ENCODE measurements around the gene HPX.

HPX gene

DNA sequence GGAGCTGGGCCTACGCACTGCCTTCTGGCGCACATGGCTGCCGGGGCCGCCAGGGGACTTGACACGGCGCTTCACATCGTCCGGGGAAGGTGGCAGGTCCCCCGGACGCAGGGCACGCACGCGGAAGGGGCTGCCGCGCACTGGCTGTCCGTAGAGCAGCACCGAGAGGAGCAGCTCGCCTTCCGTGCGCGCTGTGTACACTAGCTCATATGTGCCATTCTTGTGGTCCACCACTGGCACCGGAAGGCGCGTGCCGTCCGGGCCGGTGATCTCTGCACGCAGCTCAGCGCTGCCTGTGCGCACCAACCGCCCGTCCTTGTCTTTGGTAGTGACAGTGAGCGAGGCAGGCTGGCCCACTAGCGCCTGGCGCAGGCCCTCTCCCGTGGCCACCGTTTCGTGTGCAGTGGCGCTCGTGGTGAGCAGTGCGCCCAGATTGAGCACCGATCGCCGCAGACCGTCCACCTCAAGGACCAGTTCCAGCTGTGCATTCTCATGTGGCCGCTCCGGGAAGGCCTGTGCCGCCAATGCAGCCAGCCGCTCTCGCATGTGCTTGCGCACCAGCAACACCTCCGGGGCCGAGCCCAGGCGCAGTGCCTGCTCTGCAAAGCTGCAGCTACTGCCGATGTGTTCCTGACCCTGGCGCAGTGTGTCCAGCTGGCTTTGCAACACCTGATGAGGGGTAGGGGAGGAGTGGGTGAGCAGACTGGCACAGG lies 15.7 kb upstream of the HPX start:
- H3K9me3 ChIP-seq (replicated peaks in 1 of 11) = no peaks in the 10 kb centered on the region
- no peak for TF ChIP-seq Cebpa-rat (IDR thresholded peaks at IDR 0.05)
- peaks cover 0 to 5% (median 0%) of the 10 kb centered on the region in 11 experiments; a peak in 3 of 22 replicates for H4K20me1 ChIP-seq
- no peaks in the 10 kb centered on the region for H3K4me1 ChIP-seq
- H3K36me3 ChIP-seq = peaks cover 29 to 100% (median 56%) of the 10 kb centered on the region in 11 experiments
- no peak overlapping the region for H3K27ac ChIP-seq
- H3K4me3 ChIP-seq = no peak overlapping the region
- H3K27me3 ChIP-seq = no peaks in the 10 kb centered on the region
- H3K9ac ChIP-seq = no peak overlapping the region
- no peak overlapping the region for H3K4me2 ChIP-seq

DNA sequence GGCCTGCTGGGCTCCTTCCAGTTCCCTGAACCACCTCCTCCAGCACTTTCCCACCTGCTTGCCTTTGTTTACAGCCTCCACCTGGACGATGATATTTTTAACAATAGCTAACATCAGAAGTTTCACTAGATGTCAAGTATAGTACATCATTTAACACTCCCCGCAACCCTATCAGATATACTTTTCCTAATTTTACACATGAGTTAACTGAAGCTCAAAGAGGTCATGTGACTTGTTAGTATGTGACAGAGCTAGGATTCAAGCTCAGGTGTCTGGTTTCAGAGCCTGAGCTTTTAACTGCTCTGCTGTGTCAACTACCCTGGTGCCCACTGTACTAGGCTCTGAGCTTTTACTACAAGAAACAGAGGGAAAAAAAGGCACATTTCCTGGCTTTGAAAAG lies 14.3 kb upstream of the HPX start:
- no peaks in the 10 kb centered on the region for H3K4me1 ChIP-seq
- no peaks in the 10 kb centered on the region for H3K27me3 ChIP-seq
- H3K4me3 ChIP-seq = no peak overlapping the region
- TF ChIP-seq Cebpa-rat (IDR thresholded peaks at IDR 0.05) = no peak
- no peak overlapping the region for H3K9ac ChIP-seq
- H3K27ac ChIP-seq = no peak overlapping the region
- peaks cover 0 to 5% (median 0%) of the 10 kb centered on the region in 11 experiments; a peak in 3 of 22 replicates for H4K20me1 ChIP-seq
- peaks cover 43 to 100% (median 70%) of the 10 kb centered on the region in 11 experiments for H3K36me3 ChIP-seq
- no peak overlapping the region for H3K4me2 ChIP-seq
- H3K9me3 ChIP-seq (replicated peaks in 1 of 11) = no peaks in the 10 kb centered on the region

DNA sequence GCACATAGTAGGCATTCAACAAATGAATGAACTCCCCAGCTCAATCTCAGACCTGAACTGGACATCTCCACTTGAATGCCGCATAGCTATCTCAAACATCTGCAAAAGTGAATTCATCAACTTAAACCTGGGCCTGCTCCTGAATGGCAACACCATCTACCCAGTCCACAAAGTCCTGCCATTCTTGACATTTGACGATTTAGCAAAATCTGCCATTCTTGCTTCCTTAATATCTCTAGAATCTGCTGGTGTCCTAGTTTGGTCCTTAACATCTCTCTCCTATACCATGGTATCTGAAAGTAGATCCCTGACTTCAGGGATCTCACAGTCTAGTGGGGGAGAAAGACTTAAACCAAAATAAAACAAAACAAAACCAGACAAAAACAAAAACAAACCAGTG lies 12.4 kb upstream of the HPX start:
- TF ChIP-seq Cebpa-rat (IDR thresholded peaks at IDR 0.05) = no peak
- no peak overlapping the region for H3K27ac ChIP-seq
- H3K9ac ChIP-seq = no peak overlapping the region
- H4K20me1 ChIP-seq = peaks cover 0 to 15% (median 0%) of the 10 kb centered on the region in 11 experiments; a peak in 2 of 22 replicates
- H3K4me1 ChIP-seq = no peaks in the 10 kb centered on the region
- no peak overlapping the region for H3K4me3 ChIP-seq
- H3K4me2 ChIP-seq = no peak overlapping the region
- H3K9me3 ChIP-seq (replicated peaks in 1 of 11) = no peaks in the 10 kb centered on the region
- peaks cover 50 to 99% (median 78%) of the 10 kb centered on the region in 11 experiments for H3K36me3 ChIP-seq
- H3K27me3 ChIP-seq = no peaks in the 10 kb centered on the region

GRCh38 chr11:6452219-6452618 lies 11.4 kb upstream of the HPX start:
- no peak for TF ChIP-seq Cebpa-rat (IDR thresholded peaks at IDR 0.05)
- no peaks in the 10 kb centered on the region for H3K9me3 ChIP-seq (replicated peaks in 1 of 11)
- no peak overlapping the region for H3K9ac ChIP-seq
- peaks cover 0 to 15% (median 0%) of the 10 kb centered on the region in 11 experiments; a peak in 1 of 22 replicates for H4K20me1 ChIP-seq
- H3K36me3 ChIP-seq = peaks cover 50 to 99% (median 73%) of the 10 kb centered on the region in 11 experiments
- H3K4me2 ChIP-seq = no peak overlapping the region
- no peaks in the 10 kb centered on the region for H3K27me3 ChIP-seq
- no peak overlapping the region for H3K4me3 ChIP-seq
- no peaks in the 10 kb centered on the region for H3K4me1 ChIP-seq
- no peak overlapping the region for H3K27ac ChIP-seq

DNA sequence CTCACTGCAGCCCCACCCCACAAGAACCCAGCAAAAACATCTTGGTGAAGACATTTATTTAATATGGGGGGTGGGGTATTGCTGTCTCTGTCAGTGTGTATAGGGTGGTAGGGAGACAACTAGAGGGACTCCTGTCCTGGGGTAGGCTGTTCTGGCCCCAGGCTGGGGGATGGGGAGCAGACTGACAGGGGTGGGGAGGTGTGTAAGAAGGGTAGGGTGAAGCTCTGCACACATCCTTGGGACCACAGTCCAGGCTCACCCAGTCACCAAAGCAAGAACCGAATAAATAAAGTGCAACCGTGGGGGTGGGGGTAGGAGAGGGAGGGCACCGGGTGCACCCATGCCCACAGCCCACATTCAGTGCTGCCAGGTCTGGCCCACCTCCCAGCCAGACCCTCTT lies 7.8 kb upstream of the HPX start:
- Histone ChIP-seq H3K36me3 (peaks cover 20 to 62% (median 38%) of the 10 kb centered on the region in 11 experiments), H3K27ac (no peak overlapping the region), H3K9me3 (replicated peaks in 1 of 11) (no peaks in the 10 kb centered on the region), H3K27me3 (no peaks in the 10 kb centered on the region), H4K20me1 (0 out of 22 replicates have a peak, but pooled peaks cover 0 to 9% (median 0%) of the 10 kb centered on the region in 11 experiments), H3K4me3 (no peak overlapping the region), H3K4me2 (no peak overlapping the region), H3K4me1 (no peaks in the 10 kb centered on the region), H3K9ac (no peak overlapping the region)
- TF ChIP-seq Cebpa-rat (IDR thresholded peaks at IDR 0.05) = no peak

- H4K20me1 ChIP-seq = no peaks in the 10 kb centered on the region
- peaks cover 0 to 9% (median 4%) of the 10 kb centered on the region in 10 experiments; a peak in 10 of 20 replicates for H3K4me1 ChIP-seq
- 0 out of 22 replicates have a peak overlapping the region, but pooled peaks of 1 of the 11 experiments have one; percentile 9 for H3K9ac ChIP-seq
- no peak overlapping the region for H3K4me3 ChIP-seq
- H3K27ac ChIP-seq = no peak overlapping the region
- peaks cover 0 to 11% (median 0%) of the 10 kb centered on the region in 11 experiments; a peak in 5 of 22 replicates for H3K36me3 ChIP-seq
- H3K4me2 ChIP-seq = no peak overlapping the region
- H3K9me3 ChIP-seq (replicated peaks in 1 of 11) = no peaks in the 10 kb centered on the region
- no peaks in the 10 kb centered on the region for H3K27me3 ChIP-seq
- TF ChIP-seq Cebpa-rat (IDR thresholded peaks at IDR 0.05) = no peak
Measured at GRCh38 chr11:6443269-6444003, 2.6 kb upstream of the HPX start.

- Histone ChIP-seq H3K27me3 (no peaks in the 10 kb centered on the region), H3K4me1 (peaks cover 9 to 19% (median 14%) of the 10 kb centered on the region in 10 experiments; a peak in 18 of 20 replicates), H4K20me1 (no peaks in the 10 kb centered on the region), H3K36me3 (peaks cover 0 to 2% (median 0%) of the 10 kb centered on the region in 11 experiments; a peak in 2 of 22 replicates), H3K4me3 (no peak overlapping the region), H3K27ac (no peak overlapping the region), H3K4me2 (no peak overlapping the region), H3K9me3 (replicated peaks in 1 of 11) (no peaks in the 10 kb centered on the region), H3K9ac (no peak overlapping the region)
- no peak for TF ChIP-seq Cebpa-rat (IDR thresholded peaks at IDR 0.05)
Measured at GRCh38 chr11:6442441-6442840, 1.7 kb upstream of the HPX start.

DNA sequence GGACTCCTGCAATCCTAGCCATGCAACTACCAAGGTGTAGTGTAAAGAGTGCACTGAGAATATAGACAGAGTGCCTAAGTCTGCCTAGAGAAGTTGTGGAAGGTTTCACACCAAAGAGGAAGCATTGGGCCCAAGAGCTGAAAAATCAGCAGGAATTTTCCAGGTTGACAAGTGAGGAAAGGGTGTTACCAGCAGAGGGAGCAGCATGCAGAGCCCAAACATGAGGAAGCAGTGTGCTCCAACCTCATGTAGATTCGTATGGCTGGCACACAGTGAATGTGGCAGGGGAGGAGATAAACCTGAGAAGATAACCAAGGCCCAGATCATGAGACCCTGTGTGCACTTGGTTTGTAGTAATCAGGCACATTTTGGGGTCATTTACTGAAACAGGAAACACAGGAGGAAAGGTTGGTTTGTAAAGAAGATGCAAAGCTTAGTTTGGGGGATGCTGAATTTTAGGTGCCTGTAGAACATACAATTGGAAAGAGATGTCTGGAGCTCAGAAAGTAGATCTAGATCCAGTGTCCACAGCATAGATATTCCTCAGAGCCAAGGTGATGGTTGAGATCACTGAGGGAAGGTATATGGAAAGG lies 1.7 kb downstream of the HPX start:
- TF ChIP-seq Cebpa-rat (IDR thresholded peaks at IDR 0.05) = no peak
- Histone ChIP-seq H3K4me1 (peaks cover 20 to 50% (median 38%) of the 10 kb centered on the region in 10 experiments), H3K4me2 (peak overlapping the region in 2 of 11 experiments; percentile 64 to 76; a peak in 4 of 22 replicates), H3K4me3 (no peak overlapping the region), H3K27ac (no peak overlapping the region), H3K9ac (no peak overlapping the region), H3K9me3 (replicated peaks in 1 of 11) (no peaks in the 10 kb centered on the region), H4K20me1 (no peaks in the 10 kb centered on the region), H3K36me3 (no peaks in the 10 kb centered on the region), H3K27me3 (no peaks in the 10 kb centered on the region)

DNA sequence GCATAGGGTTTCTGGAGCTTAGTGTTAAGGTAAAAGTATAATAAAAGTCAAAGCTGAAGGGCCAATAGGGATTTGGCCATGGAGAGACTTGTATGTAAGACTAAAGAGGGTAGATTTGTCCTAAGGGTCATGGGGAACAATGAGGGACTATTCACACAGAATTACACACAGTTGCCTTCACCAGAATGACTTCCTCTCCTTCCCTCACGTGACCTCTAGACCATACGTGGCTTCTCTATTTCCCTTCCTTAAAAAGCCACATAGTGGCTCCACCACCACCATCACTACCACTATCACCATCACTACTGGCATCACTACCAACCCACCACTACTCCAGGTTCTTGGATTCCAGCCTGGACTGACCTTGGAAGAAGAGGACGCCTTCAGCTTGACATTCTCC lies 2.8 kb downstream of the HPX start:
- no peak for TF ChIP-seq Cebpa-rat (IDR thresholded peaks at IDR 0.05)
- no peaks in the 10 kb centered on the region for H4K20me1 ChIP-seq
- H3K4me2 ChIP-seq = peak overlapping the region; percentile 14 to 76 (median 38); a peak in 20 of 22 replicates

More for the DNA sequence above, 2.8 kb downstream of the HPX start:
- Histone ChIP-seq H3K4me3 (no peak overlapping the region), H3K4me1 (peaks cover 22 to 61% (median 47%) of the 10 kb centered on the region in 10 experiments), H3K27me3 (no peaks in the 10 kb centered on the region), H3K9me3 (replicated peaks in 1 of 11) (no peaks in the 10 kb centered on the region), H3K9ac (no peak overlapping the region), H3K36me3 (no peaks in the 10 kb centered on the region), H3K27ac (no peak overlapping the region; a peak in 1 of 22 replicates)

Data from BLaER1 treated with 17β-estradiol and CSF1 and Interleukin-3, amounts not matched to agents 10 nM and 100 nM (cell line).